GM12891 (cell line): Measurements from ENCODE around the gene NACC2.

ENCODE experiments used
- PAX5 ChIP-seq: IDR thresholded peaks from 2 replicates; pipeline ENCODE4 v1.6.1; 2011; ENCODE audit warnings: low read length, moderate library complexity, mild to moderate bottlenecking; ENCODE audit not compliant: insufficient read depth, severe bottlenecking
- POLR2AphosphoS5 ChIP-seq: IDR thresholded peaks from 2 replicates; pipeline ENCODE4 v1.6.1; 2011; ENCODE audit warnings: low read depth, low read length, control low read depth

DNA sequence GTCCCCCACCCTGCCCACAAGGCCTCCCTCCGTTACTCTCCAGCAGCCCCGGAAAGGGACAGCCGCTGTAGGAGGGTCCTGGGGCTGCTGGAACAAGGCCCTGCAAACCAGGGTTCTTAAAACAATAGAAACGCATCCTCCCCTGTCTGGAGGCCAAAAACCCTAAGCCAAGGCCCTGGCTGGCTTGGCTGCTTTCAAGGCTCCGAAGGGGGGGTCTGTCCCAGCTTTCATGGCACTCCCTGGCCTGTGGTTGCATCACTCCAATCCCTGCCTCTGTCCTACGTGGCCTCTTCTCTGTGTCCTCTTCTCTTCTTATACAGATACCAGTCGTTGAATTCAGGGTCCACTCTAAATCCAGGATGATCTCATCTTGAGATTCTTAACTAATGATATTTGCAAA lies 126.5 kb downstream of the NACC2 start:
- TF ChIP-seq POLR2AphosphoS5, result no peak
- TF ChIP-seq PAX5, result no peak
